BJ (cell line): Measurements from ENCODE around the gene RASSF9. TPM values are rescaled to one million over a fixed set of nuclear protein-coding genes. Genes with fewer than 3 reads are reported as not detected.

Experiments used
- CTCF ChIA-PET: fragments of 350-600 bp; formaldehyde crosslinking; extraction: SDS; loops from one replicate; lab custom pipeline; 2021; ENCODE audit warnings: antibody characterized with exemption, inconsistent platforms; lab: Yijun Ruan, JAX
- POLR2A ChIA-PET: fragments of 300-600 bp; sonication (Branson Sonifier 250); formaldehyde crosslinking; extraction: SDS; loops from one replicate; lab custom pipeline; 2021; ENCODE audit warnings: antibody characterized with exemption; lab: Charles Lee
- DNase-seq: peaks from one replicate; pipeline ENCODE4 v3.0.0-alpha.2; 2011; ENCODE audit warnings: low read depth
- H3K27me3 ChIP-seq: 2 replicates; pipeline ENCODE4 v1.6.0; 2011; ENCODE audit warnings: low read length; ENCODE audit not compliant: control insufficient read depth, insufficient read depth
- H3K36me3 ChIP-seq: 2 replicates; pipeline ENCODE4 v1.5.1; 2011; ENCODE audit warnings: low read length; ENCODE audit not compliant: control insufficient read depth, insufficient read depth
- H3K4me3 ChIP-seq: 2 replicates; pipeline ENCODE4 v1.5.1; 2011; ENCODE audit warnings: low read depth, mild to moderate bottlenecking, control low read depth, low read length
- CTCF ChIP-seq: IDR thresholded peaks from 2 replicates; pipeline ENCODE4 v1.5.1; 2011; ENCODE audit warnings: low read depth, mild to moderate bottlenecking, control low read depth, inconsistent platforms, low read length, moderate library complexity; ENCODE audit not compliant: insufficient read depth
- polyA plus RNA-seq: library from polyadenylated mRNA; depleted of rRNA; stranded (reverse); fragments of >200 nt; gene quantifications from 2 replicates; pipeline ENCODE4 v1.2.3, GENCODE V29; 2011; rRNA removed

Gene RASSF9
- polyA plus RNA-seq, 1 experiment, result 0.09 TPM

DNA sequence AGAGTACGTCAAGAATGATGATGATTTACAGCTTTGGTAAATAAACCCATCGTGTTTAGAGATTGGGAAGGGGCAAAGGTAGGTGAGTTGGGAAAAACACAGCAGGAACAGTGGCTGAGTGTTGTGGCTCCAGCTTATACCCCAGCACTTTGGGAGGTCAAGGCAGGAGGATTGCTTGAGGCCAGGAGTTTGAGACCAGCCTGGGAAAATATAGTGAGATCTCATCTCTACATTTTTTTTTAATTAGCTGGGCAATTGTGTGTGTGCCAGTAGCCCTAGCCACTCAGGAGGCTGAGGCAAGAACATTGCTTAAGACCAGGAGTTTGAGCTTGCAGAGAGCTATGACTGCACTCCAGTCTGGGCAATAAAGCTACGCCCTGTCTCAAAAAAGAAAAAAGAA, 77.1 kb downstream of the RASSF9 start:
- no peak for DNase-seq
- ChIA-PET POLR2A (no interaction called here), CTCF (interaction anchor here (0.6 kb wide), 1 partner anchor 185 kb away, joined by 3 read pairs; no protein-coding TSS in a partner anchor)
- Histone ChIP-seq H3K36me3 (no peaks in the 10 kb centered on the region), H3K4me3 (no peak overlapping the region), H3K27me3 (no peaks in the 10 kb centered on the region)
- TF ChIP-seq CTCF, result no peak

DNA sequence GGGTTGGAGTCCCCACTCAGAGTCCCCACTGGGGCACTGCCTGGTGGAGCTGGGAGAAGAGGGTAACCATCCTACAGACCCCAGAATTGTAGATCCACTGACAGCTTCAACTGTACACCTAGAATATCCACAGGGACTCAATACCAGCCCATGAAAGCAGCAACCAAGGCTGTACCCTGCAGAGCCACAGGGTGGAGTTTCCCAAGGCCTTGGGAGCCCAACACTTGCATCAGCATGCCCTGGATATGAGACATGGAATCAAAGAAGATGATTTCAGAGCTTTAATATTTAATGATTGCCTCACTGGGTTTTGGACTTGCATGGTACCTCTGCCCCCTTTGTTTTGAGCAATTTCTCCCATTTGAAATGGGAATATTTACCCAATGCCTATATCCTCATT, 80.4 kb downstream of the RASSF9 start:
- no peak for DNase-seq
- ChIA-PET POLR2A (no interaction called here), CTCF (interaction anchor here (0.7 kb wide), 1 partner anchor 100 kb away, joined by 3 read pairs; no protein-coding TSS in a partner anchor)
- no peaks in the 10 kb centered on the region for H3K27me3 ChIP-seq
- no peak overlapping the region for H3K4me3 ChIP-seq
- TF ChIP-seq CTCF, result no peak
- H3K36me3 ChIP-seq, result no peaks in the 10 kb centered on the region

Other genes starting within 250 kb of the RASSF9 start
- not detected in 2 replicates for gene NTS, start 37.9 kb upstream of the RASSF9 start, polyA plus RNA-seq